ENCODE results near the gene RPL22L1.

RPL22L1 gene

GRCh38 chr3:170876537-170876936 is 6.5 kb upstream of the RPL22L1 start:
- TF ChIP-seq, protein P1, sequence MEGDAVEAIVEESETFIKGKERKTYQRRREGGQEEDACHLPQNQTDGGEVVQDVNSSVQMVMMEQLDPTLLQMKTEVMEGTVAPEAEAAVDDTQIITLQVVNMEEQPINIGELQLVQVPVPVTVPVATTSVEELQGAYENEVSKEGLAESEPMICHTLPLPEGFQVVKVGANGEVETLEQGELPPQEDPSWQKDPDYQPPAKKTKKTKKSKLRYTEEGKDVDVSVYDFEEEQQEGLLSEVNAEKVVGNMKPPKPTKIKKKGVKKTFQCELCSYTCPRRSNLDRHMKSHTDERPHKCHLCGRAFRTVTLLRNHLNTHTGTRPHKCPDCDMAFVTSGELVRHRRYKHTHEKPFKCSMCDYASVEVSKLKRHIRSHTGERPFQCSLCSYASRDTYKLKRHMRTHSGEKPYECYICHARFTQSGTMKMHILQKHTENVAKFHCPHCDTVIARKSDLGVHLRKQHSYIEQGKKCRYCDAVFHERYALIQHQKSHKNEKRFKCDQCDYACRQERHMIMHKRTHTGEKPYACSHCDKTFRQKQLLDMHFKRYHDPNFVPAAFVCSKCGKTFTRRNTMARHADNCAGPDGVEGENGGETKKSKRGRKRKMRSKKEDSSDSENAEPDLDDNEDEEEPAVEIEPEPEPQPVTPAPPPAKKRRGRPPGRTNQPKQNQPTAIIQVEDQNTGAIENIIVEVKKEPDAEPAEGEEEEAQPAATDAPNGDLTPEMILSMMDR (IDR thresholded peaks at IDR 0.05; ENCODE audit: low read length, missing control alignments), result no peak
- DNase-seq (ENCODE audit: low read depth), result no peak
- no peak overlapping the region for H3K4me3 ChIP-seq (replicated peaks; ENCODE audit: low read depth, low read length)

DNA sequence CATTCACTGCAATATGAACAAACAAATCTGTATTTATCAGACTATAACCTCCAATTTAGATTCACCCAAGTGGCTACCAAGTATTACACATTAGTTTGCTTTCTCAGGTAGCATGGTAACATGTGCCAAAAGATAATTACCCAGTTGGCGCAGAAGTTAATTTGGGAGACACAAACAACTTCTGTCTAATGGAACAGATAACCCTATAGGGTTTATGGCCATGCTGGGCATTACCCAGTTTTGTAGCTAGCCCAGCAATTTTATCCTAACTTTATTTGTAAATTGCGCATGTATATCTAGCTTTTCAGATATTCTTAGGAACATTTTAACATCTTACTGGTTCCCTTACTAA is 780 bp downstream of the RPL22L1 start:
- peak overlapping the region; percentile 81 for H3K4me3 ChIP-seq (replicated peaks; ENCODE audit: low read depth, low read length)
- no peak for DNase-seq (ENCODE audit: low read depth)
- TF ChIP-seq, protein P1 (IDR thresholded peaks at IDR 0.05; ENCODE audit: low read length, missing control alignments), result no peak

DNA sequence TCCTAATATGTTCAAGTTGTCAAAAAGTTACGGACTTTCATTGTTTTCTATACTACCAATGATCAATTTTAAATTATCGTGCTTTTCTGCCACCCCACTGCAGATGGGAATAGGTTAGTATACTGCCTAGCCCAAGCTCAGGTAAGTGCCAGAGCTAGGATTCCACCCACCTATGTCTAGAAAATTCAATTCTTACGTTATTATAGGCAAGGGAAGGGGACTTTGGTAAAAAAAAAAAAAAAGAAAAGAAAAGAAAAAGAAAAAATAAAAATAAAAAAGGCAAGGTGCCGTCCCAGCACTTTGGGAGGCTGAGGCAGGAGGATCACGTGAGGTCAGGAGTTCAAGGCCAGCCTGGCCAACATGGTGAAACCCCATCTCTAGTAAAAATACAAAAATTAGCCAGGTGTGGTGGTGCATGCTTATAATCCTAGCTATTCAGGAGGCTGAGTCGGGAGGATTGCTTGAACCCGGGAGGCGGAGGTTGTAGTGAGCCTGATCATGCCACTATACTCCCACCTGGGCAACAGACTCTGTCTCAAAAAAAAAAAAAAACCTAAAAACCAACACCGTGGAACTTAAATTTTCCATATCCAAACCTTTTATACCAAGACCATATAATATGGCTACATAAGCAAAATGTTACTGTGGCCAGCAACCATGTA is 1.3 kb downstream of the RPL22L1 start:
- DNase-seq (ENCODE audit: low read depth), result no peak
- peak overlapping the region; percentile 81 for H3K4me3 ChIP-seq (replicated peaks; ENCODE audit: low read depth, low read length)
- TF ChIP-seq, protein P1 (IDR thresholded peaks at IDR 0.05; ENCODE audit: low read length, missing control alignments), result no peak

- DNase-seq (ENCODE audit: low read depth), result no peak
- TF ChIP-seq, protein P1 (IDR thresholded peaks at IDR 0.05; ENCODE audit: low read length, missing control alignments), result no peak
- H3K4me3 ChIP-seq (replicated peaks; ENCODE audit: low read depth, low read length), result peak overlapping the region; percentile 81
Measured at GRCh38 chr3:170867143-170867937, 2.7 kb downstream of the RPL22L1 start.

DNA sequence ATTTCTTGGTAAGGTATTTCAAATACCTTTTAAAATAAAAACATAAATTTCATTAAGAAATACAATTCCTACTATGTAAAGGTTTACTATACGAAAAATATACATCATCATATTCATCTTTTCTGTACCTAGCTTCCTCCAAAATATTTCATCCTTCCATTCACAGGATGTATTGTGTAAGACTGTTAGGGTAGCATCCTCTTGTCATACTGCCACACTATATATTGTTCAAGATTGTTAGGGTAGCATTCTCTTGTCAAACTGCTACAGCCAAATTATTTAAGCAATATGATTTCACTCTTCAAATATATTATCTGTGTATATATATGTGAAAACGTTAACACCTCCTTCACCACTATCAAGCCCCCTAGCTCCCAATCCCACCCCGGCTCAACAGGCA is 3.5 kb downstream of the RPL22L1 start:
- TF ChIP-seq, protein P1 (IDR thresholded peaks at IDR 0.05; ENCODE audit: low read length, missing control alignments), result no peak
- no peak overlapping the region for H3K4me3 ChIP-seq (replicated peaks; ENCODE audit: low read depth, low read length)
- DNase-seq (ENCODE audit: low read depth), result no peak

DNA sequence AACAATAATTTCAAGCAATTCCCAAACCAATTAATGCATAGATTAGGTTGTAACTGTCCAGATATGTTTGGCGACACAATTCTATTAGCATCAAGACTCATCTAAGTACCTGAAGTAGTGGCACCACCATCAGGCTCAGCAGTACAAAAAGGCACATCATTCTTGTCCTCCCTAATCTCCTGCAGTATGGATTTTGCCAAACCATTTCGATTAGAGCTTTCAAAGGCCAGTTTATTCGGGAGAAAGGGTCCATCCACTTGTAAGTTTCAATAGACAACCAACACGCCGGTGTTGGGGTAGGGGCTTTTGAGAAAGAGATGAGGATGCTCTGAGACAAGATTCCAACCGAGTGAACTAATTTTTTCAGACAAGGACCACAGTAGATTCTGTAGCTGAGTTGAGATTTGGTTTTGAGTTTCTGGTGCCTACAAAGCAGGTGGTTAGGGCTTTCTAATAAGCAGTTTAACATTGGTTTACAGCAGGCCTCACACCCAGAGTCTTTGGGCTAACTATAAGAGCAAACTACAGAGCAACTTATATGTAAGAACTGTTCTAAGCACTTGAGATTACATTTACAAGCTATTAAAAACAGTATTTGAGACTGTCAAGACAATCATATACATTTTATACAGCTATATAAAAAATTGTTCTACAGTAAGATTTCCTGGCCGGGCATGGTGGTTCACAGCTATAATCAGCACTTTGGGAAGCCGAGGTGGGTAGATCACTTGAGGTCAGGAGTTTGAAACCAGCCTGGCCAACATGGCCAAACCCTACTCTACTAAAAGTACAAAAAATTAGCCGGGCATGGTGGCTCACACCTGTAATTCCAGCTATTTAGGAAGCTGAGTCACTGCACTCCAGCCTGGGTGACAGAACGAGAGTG is 4.5 kb downstream of the RPL22L1 start:
- no peak for DNase-seq (ENCODE audit: low read depth)
- H3K4me3 ChIP-seq (replicated peaks; ENCODE audit: low read depth, low read length), result no peak overlapping the region
- TF ChIP-seq, protein P1 (IDR thresholded peaks at IDR 0.05; ENCODE audit: low read length, missing control alignments), result no peak

Measured in fibroblast of pulmonary artery (primary cell).